Ishikawa (cell line): ENCODE measurements around the gene PCMT1.

Experiments used
- CEBPB ChIP-seq: IDR thresholded peaks from 2 replicates; pipeline ENCODE4 v1.6.1; 2012
- CREB1 ChIP-seq: IDR thresholded peaks from 2 replicates; pipeline ENCODE4 v1.6.1; 2012; ENCODE audit warnings: low read depth
- EP300 ChIP-seq: IDR thresholded peaks from 2 replicates; pipeline ENCODE4 v1.6.1; 2012; ENCODE audit warnings: borderline replicate concordance
- FOXM1 ChIP-seq: IDR thresholded peaks from 2 replicates; pipeline ENCODE4 v1.6.1; 2012; ENCODE audit warnings: low read depth, borderline replicate concordance
- NFIC ChIP-seq: IDR thresholded peaks from 2 replicates; pipeline ENCODE4 v1.6.1; 2012
- RAD21 ChIP-seq: IDR thresholded peaks from 2 replicates; pipeline ENCODE4 v1.6.1; 2012; ENCODE audit warnings: low read depth
- TAF1 ChIP-seq: IDR thresholded peaks from 2 replicates; pipeline ENCODE4 v1.6.1; 2012; ENCODE audit warnings: low read depth, mild to moderate bottlenecking
- TEAD4 ChIP-seq: IDR thresholded peaks from 2 replicates; pipeline ENCODE4 v1.6.1; 2012
- USF1 ChIP-seq: IDR thresholded peaks from 2 replicates; pipeline ENCODE4 v1.6.1; 2012
- YY1 ChIP-seq: IDR thresholded peaks from 2 replicates; pipeline ENCODE4 v1.6.1; 2012; ENCODE audit warnings: low read depth
- ZBTB7A ChIP-seq: IDR thresholded peaks from 2 replicates; pipeline ENCODE4 v1.6.1; 2012; ENCODE audit warnings: low read depth
- TF ChIP-seq, protein P1 (sequence below): IDR thresholded peaks from 2 replicates; pipeline ENCODE4 v1.6.1; 2012; ENCODE audit warnings: low read depth, mild to moderate bottlenecking

GRCh38 chr6:149771925-149772324 is 22.4 kb downstream of the PCMT1 start:
- TF ChIP-seq EP300 = no peak
- TF ChIP-seq CREB1 = no peak
- TF ChIP-seq RAD21 = no peak
- no peak for TF ChIP-seq USF1
- TF ChIP-seq, protein P1, sequence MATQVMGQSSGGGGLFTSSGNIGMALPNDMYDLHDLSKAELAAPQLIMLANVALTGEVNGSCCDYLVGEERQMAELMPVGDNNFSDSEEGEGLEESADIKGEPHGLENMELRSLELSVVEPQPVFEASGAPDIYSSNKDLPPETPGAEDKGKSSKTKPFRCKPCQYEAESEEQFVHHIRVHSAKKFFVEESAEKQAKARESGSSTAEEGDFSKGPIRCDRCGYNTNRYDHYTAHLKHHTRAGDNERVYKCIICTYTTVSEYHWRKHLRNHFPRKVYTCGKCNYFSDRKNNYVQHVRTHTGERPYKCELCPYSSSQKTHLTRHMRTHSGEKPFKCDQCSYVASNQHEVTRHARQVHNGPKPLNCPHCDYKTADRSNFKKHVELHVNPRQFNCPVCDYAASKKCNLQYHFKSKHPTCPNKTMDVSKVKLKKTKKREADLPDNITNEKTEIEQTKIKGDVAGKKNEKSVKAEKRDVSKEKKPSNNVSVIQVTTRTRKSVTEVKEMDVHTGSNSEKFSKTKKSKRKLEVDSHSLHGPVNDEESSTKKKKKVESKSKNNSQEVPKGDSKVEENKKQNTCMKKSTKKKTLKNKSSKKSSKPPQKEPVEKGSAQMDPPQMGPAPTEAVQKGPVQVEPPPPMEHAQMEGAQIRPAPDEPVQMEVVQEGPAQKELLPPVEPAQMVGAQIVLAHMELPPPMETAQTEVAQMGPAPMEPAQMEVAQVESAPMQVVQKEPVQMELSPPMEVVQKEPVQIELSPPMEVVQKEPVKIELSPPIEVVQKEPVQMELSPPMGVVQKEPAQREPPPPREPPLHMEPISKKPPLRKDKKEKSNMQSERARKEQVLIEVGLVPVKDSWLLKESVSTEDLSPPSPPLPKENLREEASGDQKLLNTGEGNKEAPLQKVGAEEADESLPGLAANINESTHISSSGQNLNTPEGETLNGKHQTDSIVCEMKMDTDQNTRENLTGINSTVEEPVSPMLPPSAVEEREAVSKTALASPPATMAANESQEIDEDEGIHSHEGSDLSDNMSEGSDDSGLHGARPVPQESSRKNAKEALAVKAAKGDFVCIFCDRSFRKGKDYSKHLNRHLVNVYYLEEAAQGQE = no peak
- TF ChIP-seq NFIC = no peak
- no peak for TF ChIP-seq CEBPB
- TF ChIP-seq YY1 = no peak
- no peak for TF ChIP-seq ZBTB7A
- no peak for TF ChIP-seq TEAD4
- TF ChIP-seq TAF1 = no peak
- TF ChIP-seq FOXM1 = no peak
